H9 (cell line): ENCODE data around the gene VEGFB. TPM values are rescaled to one million over a fixed set of nuclear protein-coding genes. Genes with fewer than 3 reads are reported as not detected.
A peak's percentile ranks its signal among the peaks of the same experiment; 100 is the strongest.

ENCODE experiments used
- DNase-seq: peaks from one replicate; pipeline ENCODE4 v3.0.0-alpha.2; 2017
- H2AFZ ChIP-seq: one replicate; pipeline ENCODE4 v1.6.1; 2013; ENCODE audit warnings: mild to moderate bottlenecking, low read length, control low read depth, moderate library complexity
- H2AK5ac ChIP-seq: 2 replicates; pipeline ENCODE4 v1.6.1; 2013; ENCODE audit warnings: low read length, control low read depth, mixed read lengths; ENCODE audit not compliant: insufficient read length
- H2BK120ac ChIP-seq: one replicate; pipeline ENCODE4 v1.6.1; 2013; ENCODE audit warnings: low read depth, mild to moderate bottlenecking, low read length, control low read depth, inconsistent platforms; ENCODE audit not compliant: poor library complexity, severe bottlenecking
- H2BK12ac ChIP-seq: 2 replicates; pipeline ENCODE4 v1.6.1; 2013; ENCODE audit warnings: low read length, control low read depth, mixed read lengths, low read depth; ENCODE audit not compliant: insufficient read length
- H2BK15ac ChIP-seq: 2 replicates; pipeline ENCODE4 v1.6.1; 2013; ENCODE audit warnings: low read depth, low read length, control low read depth
- H2BK20ac ChIP-seq: one replicate; pipeline ENCODE4 v1.6.1; 2013; ENCODE audit warnings: low read depth, mild to moderate bottlenecking, low read length, control low read depth, inconsistent platforms; ENCODE audit not compliant: poor library complexity, severe bottlenecking
- H2BK5ac ChIP-seq: 2 replicates; pipeline ENCODE4 v1.6.1; 2013; ENCODE audit warnings: low read length, control low read depth, mixed read lengths; ENCODE audit not compliant: insufficient read length
- H3K14ac ChIP-seq: 2 replicates; pipeline ENCODE4 v1.6.1; 2013; ENCODE audit warnings: low read length, control low read depth; ENCODE audit not compliant: insufficient read depth
- H3K18ac ChIP-seq: 2 replicates; pipeline ENCODE4 v1.6.1; 2013; ENCODE audit warnings: low read depth, mild to moderate bottlenecking, mixed read lengths, low read length, control low read depth; ENCODE audit not compliant: insufficient read length
- H3K23ac ChIP-seq: 2 replicates; pipeline ENCODE4 v1.6.1; 2013; ENCODE audit warnings: low read length, control low read depth, mixed read lengths, low read depth; ENCODE audit not compliant: insufficient read length
- H3K23me2 ChIP-seq: 2 replicates; pipeline ENCODE4 v1.6.1; 2013; ENCODE audit warnings: low read depth, mild to moderate bottlenecking, mixed read lengths, low read length, control low read depth; ENCODE audit not compliant: insufficient read length, poor library complexity, severe bottlenecking
- H3K27ac ChIP-seq: 2 replicates; pipeline ENCODE4 v1.5.1; 2013; ENCODE audit warnings: low read length, control low read depth, mixed read lengths, low read depth; ENCODE audit not compliant: insufficient read length
- H3K27me3 ChIP-seq: 2 replicates; pipeline ENCODE4 v1.6.1; 2013; ENCODE audit warnings: low read length, control low read depth, inconsistent platforms; ENCODE audit not compliant: insufficient read depth
- H3K4ac ChIP-seq: 2 replicates; pipeline ENCODE4 v1.6.1; 2013; ENCODE audit warnings: low read depth, mild to moderate bottlenecking, control low read depth, inconsistent platforms, low read length, moderate library complexity
- H3K4me1 ChIP-seq: 2 replicates; pipeline ENCODE4 v1.6.1; 2013; ENCODE audit warnings: low read length, control low read depth, inconsistent platforms; ENCODE audit not compliant: insufficient read depth
- H3K4me2 ChIP-seq: 2 replicates; pipeline ENCODE4 v1.6.1; 2013; ENCODE audit warnings: low read length, control low read depth, mixed read lengths; ENCODE audit not compliant: insufficient read length, insufficient read depth
- H3K56ac ChIP-seq: 2 replicates; pipeline ENCODE4 v1.6.1; 2013; ENCODE audit warnings: low read depth, mild to moderate bottlenecking, mixed read lengths, low read length, control low read depth; ENCODE audit not compliant: insufficient read length
- H3K79me1 ChIP-seq: 2 replicates; pipeline ENCODE4 v1.6.1; 2013; ENCODE audit warnings: low read depth, mild to moderate bottlenecking, moderate library complexity, low read length, control low read depth, inconsistent platforms; ENCODE audit not compliant: insufficient read depth, poor library complexity, severe bottlenecking
- H3K79me2 ChIP-seq: 2 replicates; pipeline ENCODE4 v1.6.1; 2013; ENCODE audit warnings: low read length, control low read depth, inconsistent platforms; ENCODE audit not compliant: insufficient read depth
- H3K9ac ChIP-seq: 2 replicates; pipeline ENCODE4 v1.6.1; 2013; ENCODE audit warnings: low read length, control low read depth, mixed read lengths; ENCODE audit not compliant: insufficient read length; ENCODE audit errors: extremely low read depth
- H3K9me3 ChIP-seq: one replicate; pipeline ENCODE4 v1.6.1; 2013; ENCODE audit warnings: low read depth, low read length, inconsistent platforms; ENCODE audit not compliant: control insufficient read depth
- H3T11ph ChIP-seq: one replicate; pipeline ENCODE4 v1.6.1; 2013; ENCODE audit warnings: mild to moderate bottlenecking, low read length, control low read depth, inconsistent platforms
- H4K20me1 ChIP-seq: one replicate; pipeline ENCODE4 v1.6.1; 2013; ENCODE audit not compliant: control insufficient read depth, insufficient read length, insufficient read depth
- H4K5ac ChIP-seq: 2 replicates; pipeline ENCODE4 v1.6.1; 2013; ENCODE audit warnings: low read depth, mild to moderate bottlenecking, mixed read lengths, low read length, control low read depth; ENCODE audit not compliant: insufficient read length
- H4K8ac ChIP-seq: replicated peaks from 2 replicates; pipeline ENCODE4 v1.6.1; 2013; ENCODE audit warnings: low read length, control low read depth, mixed read lengths, low read depth; ENCODE audit not compliant: insufficient read length
- H4K91ac ChIP-seq: 2 replicates; pipeline ENCODE4 v1.6.1; 2013; ENCODE audit warnings: low read depth, mild to moderate bottlenecking, moderate library complexity, mixed read lengths, low read length, control low read depth; ENCODE audit not compliant: insufficient read length
- H3K27ac Mint-ChIP-seq, 3 experiments: 2 replicates in 2 of 3; 3 replicates in 1 of 3; pipeline ENCODE4 v1.8.0; 2020 to 2021; ENCODE audit warnings: mixed read lengths in 3 of 3, mild to moderate bottlenecking in 1 of 3, moderate library complexity in 1 of 3
- H3K27me3 Mint-ChIP-seq: 2 replicates; pipeline ENCODE4 v1.8.0; 2021; ENCODE audit warnings: low read depth, mild to moderate bottlenecking, moderate library complexity, mixed read lengths
- H3K36me3 Mint-ChIP-seq, 3 experiments: 2 replicates in 2 of 3; 3 replicates in 1 of 3; pipeline ENCODE4 v1.8.0; 2020 to 2021; ENCODE audit warnings: low read depth in 3 of 3, mixed read lengths in 3 of 3; ENCODE audit not compliant: insufficient read depth in 1 of 3
- H3K4me1 Mint-ChIP-seq, 2 experiments: 2 replicates each; pipeline ENCODE4 v1.8.0; 2020; ENCODE audit warnings: mixed read lengths in 2 of 2
- H3K4me3 Mint-ChIP-seq, 2 experiments: 2 replicates in 1 of 2; 3 replicates in 1 of 2; pipeline ENCODE4 v1.8.0; 2020 to 2021; ENCODE audit warnings: mild to moderate bottlenecking in 2 of 2, mixed read lengths in 2 of 2, moderate library complexity in 1 of 2
- H3K9me3 Mint-ChIP-seq, 2 experiments: 2 replicates in 1 of 2; 3 replicates in 1 of 2; pipeline ENCODE4 v1.8.0; 2020; ENCODE audit warnings: mild to moderate bottlenecking in 2 of 2, mixed read lengths in 2 of 2, moderate library complexity in 1 of 2
- CTCF ChIP-seq: fragments of 200-600 bp; sonication (generic); conservative IDR thresholded peaks from 3 replicates; pipeline ENCODE4 v1.8.0; 2021; ENCODE audit warnings: antibody characterized with exemption, mild to moderate bottlenecking
- WGBS: extraction: QIAGEN DNeasy Blood & Tissue Kit; methylation state at CpG from one replicate; pipeline ENCODE4 v1.1.7; 2013; ENCODE audit warnings: missing lambda C conversion rate, low lambda C conversion rate, mixed read lengths; ENCODE audit not compliant: insufficient read length; ENCODE audit errors: extremely low coverage; 5-methylcytosine and 5-hydroxymethylcytosine counted together
- total RNA-seq: library from RNA; stranded (reverse); gene quantifications from 2 replicates; pipeline ENCODE4 v1.2.1, GENCODE V29; 2021

Gene VEGFB
- total RNA-seq, 1 experiment from 2014 or later, result 57.7 TPM

DNA sequence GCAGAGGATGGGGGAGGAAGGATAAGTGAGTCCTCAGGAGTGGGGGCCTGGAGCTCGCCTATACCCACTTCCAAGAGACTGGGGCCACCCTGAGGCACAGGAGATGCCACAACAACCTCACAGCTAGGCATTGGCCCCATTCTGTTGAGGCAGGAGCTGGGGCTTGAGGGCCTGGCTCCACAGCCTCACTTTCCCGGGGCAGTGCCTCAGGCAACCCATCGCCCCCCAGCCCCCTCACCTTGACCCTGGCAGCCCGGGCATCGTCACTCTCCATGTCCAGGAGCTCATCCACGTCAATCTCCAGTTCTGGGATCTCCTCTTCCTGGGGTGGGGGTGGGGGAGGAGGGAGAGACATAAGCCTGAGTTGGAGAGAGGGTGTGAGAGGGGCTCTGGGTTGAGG lies 10.6 kb downstream of the VEGFB start:
- no peak overlapping the region for H3K23ac ChIP-seq
- H3K18ac ChIP-seq, result no peak overlapping the region
- H4K8ac ChIP-seq, result no peak overlapping the region
- Mint-ChIP-seq H3K36me3 (peaks cover 12 to 22% (median 13%) of the 10 kb centered on the region in 3 experiments), H3K4me1 (peaks cover 40 to 48% of the 10 kb centered on the region in 2 experiments), H3K27ac (peak overlapping the region in 1 of 3 experiments; percentile 48; a peak in 1 of 7 replicates), H3K27me3 (no peaks in the 10 kb centered on the region), H3K9me3 (no peaks in the 10 kb centered on the region; a peak in 1 of 5 replicates), H3K4me3 (peak overlapping the region; percentile 88 to 94)
- no peaks in the 10 kb centered on the region for H4K20me1 ChIP-seq
- peak overlapping the region; percentile 39 for H3K4me2 ChIP-seq
- peaks cover 9% of the 10 kb centered on the region; the same call in 1 of the 2 replicates for H3K79me2 ChIP-seq
- H3K4me1 ChIP-seq, result peaks cover 7% of the 10 kb centered on the region; the same call in 1 of the 2 replicates
- H3T11ph ChIP-seq, result no peak overlapping the region
- H4K5ac ChIP-seq, result no peak overlapping the region
- H2BK5ac ChIP-seq, result no peak overlapping the region
- H2BK12ac ChIP-seq, result no peak overlapping the region
- H3K14ac ChIP-seq, result no peak overlapping the region
- H3K56ac ChIP-seq, result no peak overlapping the region
- no peaks in the 10 kb centered on the region for H3K79me1 ChIP-seq
- no peak overlapping the region for H3K27ac ChIP-seq
- H2AK5ac ChIP-seq, result no peak overlapping the region
- DNase-seq, result no peak
- H2AFZ ChIP-seq, result no peak overlapping the region
- H3K9me3 ChIP-seq, result no peaks in the 10 kb centered on the region
- WGBS, result no CpG with 5 or more reads among the region's 6 CpGs
- peaks cover 21% of the 10 kb centered on the region for H3K23me2 ChIP-seq
- H4K91ac ChIP-seq, result no peak overlapping the region
- H3K4ac ChIP-seq, result no peak overlapping the region
- H2BK120ac ChIP-seq, result no peak overlapping the region
- no peak for TF ChIP-seq CTCF
- H2BK15ac ChIP-seq, result no peak overlapping the region
- no peak overlapping the region for H2BK20ac ChIP-seq
- no peak overlapping the region for H3K9ac ChIP-seq
- H3K27me3 ChIP-seq, result no peaks in the 10 kb centered on the region
